ENCODE data around the gene LIPC. TPM values are rescaled to one million over a fixed set of nuclear protein-coding genes. Genes with fewer than 3 reads are reported as not detected.
A peak's percentile ranks its signal among the peaks of the same experiment; 100 is the strongest.

The LIPC gene
- total RNA-seq, 2 donors from 2014 or later, result 0.52 to 0.59 TPM

GRCh38 chr15:58527573-58528187 lies 95.9 kb downstream of the LIPC start:
- Histone ChIP-seq H3K27me3 (no peaks in the 10 kb centered on the region), H3K4me3 (no peak overlapping the region), H3K36me3 (no peaks in the 10 kb centered on the region), H3K27ac (peak overlapping the region in 1 of 2 donors; percentile 75), H3K4me1 (peaks cover 0 to 51% of the 10 kb centered on the region in 2 donors), H3K9me3 (no peaks in the 10 kb centered on the region)
- no peak for DNase-seq (ENCODE audit: low spot score)
- no peak for TF ChIP-seq CTCF (IDR thresholded peaks at IDR 0.05)

DNA sequence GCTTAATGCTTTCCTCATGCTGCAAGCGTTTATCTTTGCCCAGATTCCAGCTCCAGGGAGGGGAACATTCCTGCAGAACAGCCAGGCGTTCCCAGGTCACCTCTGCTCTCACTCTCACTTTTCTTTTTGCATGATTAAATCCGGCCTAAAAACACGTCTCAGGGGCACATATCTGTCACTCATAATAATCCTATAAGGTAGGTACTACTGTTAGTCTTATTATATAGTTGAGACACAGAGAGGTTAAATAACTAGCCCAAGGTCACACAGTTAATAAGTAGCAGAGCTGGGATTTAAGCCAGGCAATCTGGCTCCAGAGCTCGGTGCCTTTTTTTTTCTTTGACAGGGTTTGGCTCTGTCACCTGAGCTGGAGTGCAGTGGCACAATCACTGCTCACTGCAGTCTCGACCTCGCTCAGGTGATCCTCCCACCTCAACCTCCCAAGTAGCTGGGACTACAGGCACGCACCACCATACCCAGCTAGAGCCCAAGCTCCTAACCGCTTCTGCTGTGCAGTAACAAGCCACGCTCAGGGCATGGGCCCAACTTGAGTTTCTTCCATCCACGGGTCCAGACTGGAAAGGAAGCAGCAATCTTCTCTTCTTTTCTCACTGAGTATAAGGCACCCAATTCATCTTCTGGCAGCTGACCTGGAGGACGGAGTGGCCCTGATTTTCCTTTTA lies 96.5 kb downstream of the LIPC start:
- Histone ChIP-seq H3K27me3 (no peaks in the 10 kb centered on the region), H3K4me3 (no peak overlapping the region), H3K4me1 (peaks cover 0 to 44% of the 10 kb centered on the region in 2 donors), H3K9me3 (no peaks in the 10 kb centered on the region), H3K36me3 (no peaks in the 10 kb centered on the region), H3K27ac (peak overlapping the region; percentile 37 to 75)
- no peak for DNase-seq (ENCODE audit: low spot score)
- no peak for TF ChIP-seq CTCF (IDR thresholded peaks at IDR 0.05)

DNA sequence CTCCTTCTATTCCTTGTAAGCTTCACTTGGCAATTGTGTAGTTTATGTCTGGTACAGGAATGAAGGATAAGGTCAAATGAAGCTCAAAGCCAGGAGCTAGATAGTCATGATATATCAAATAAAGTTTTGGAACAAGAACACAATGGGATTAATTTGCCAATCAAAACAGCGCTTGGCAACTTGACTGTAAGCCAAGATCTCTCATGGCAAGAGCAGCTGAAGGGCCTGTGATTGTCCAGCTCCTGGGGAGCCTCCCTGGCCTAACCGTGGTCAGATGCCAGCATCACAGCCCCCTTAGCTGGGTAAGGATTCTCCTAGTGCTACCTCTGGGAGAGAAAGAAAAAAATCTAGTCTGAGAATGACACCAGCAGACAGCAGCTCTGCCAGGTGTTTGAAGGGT lies 97.2 kb downstream of the LIPC start:
- no peak for DNase-seq (ENCODE audit: low spot score)
- no peaks in the 10 kb centered on the region for H3K36me3 ChIP-seq
- TF ChIP-seq CTCF (IDR thresholded peaks at IDR 0.05), result no peak
- H3K9me3 ChIP-seq, result no peaks in the 10 kb centered on the region
- H3K4me3 ChIP-seq, result no peak overlapping the region
- H3K4me1 ChIP-seq, result peaks cover 0 to 41% of the 10 kb centered on the region in 2 donors
- peak overlapping the region; percentile 37 to 75 for H3K27ac ChIP-seq
- H3K27me3 ChIP-seq, result no peaks in the 10 kb centered on the region

DNA sequence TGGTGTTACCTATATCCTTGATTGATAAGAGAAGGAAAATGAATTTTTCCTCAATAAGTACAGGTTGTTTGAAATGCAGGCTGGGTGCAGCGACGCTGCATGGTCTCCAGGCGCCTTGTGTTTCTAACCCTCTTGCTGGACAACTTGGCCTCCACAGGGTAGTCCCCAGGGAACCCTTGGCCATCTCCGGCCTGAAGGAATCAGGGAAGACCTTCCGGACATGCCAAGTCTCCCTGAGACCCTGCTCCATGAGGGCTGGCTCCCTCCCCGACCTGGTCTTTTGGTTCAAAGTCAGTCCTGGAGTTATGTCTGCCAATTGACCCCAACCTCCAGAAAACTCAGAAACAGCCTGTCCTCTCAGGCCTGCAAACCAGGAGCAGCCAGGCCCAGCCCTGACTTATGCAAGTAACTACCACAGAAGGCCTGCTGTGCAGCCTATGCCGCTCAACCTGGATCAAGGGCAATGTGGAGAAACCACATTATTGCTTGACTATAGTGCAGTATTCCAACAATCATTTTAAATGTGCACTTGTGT lies 98.3 kb downstream of the LIPC start:
- no peak for TF ChIP-seq CTCF (IDR thresholded peaks at IDR 0.05)
- no peaks in the 10 kb centered on the region for H3K9me3 ChIP-seq
- DNase-seq (ENCODE audit: low spot score), result no peak
- no peaks in the 10 kb centered on the region for H3K36me3 ChIP-seq
- H3K4me1 ChIP-seq, result peaks cover 0 to 34% of the 10 kb centered on the region in 2 donors
- no peak overlapping the region for H3K27ac ChIP-seq
- H3K27me3 ChIP-seq, result no peaks in the 10 kb centered on the region
- H3K4me3 ChIP-seq, result no peak overlapping the region

GRCh38 chr15:58532126-58532525 lies 100.3 kb downstream of the LIPC start:
- Histone ChIP-seq H3K4me1 (peaks cover 0 to 20% of the 10 kb centered on the region in 2 donors), H3K36me3 (no peaks in the 10 kb centered on the region), H3K27me3 (no peaks in the 10 kb centered on the region), H3K4me3 (no peak overlapping the region), H3K9me3 (no peaks in the 10 kb centered on the region), H3K27ac (no peak overlapping the region)
- DNase-seq (ENCODE audit: low spot score), result no peak
- TF ChIP-seq CTCF (IDR thresholded peaks at IDR 0.05), result no peak

Measured in right atrium auricular region (tissue), 2 donors.